ENCODE data around the gene PPP6R3. TPM values are rescaled to one million over a fixed set of nuclear protein-coding genes. Genes with fewer than 3 reads are reported as not detected.

Gene PPP6R3
- total RNA-seq, 4 donors from 2014 or later: 103 to 150 (median 119) TPM

DNA sequence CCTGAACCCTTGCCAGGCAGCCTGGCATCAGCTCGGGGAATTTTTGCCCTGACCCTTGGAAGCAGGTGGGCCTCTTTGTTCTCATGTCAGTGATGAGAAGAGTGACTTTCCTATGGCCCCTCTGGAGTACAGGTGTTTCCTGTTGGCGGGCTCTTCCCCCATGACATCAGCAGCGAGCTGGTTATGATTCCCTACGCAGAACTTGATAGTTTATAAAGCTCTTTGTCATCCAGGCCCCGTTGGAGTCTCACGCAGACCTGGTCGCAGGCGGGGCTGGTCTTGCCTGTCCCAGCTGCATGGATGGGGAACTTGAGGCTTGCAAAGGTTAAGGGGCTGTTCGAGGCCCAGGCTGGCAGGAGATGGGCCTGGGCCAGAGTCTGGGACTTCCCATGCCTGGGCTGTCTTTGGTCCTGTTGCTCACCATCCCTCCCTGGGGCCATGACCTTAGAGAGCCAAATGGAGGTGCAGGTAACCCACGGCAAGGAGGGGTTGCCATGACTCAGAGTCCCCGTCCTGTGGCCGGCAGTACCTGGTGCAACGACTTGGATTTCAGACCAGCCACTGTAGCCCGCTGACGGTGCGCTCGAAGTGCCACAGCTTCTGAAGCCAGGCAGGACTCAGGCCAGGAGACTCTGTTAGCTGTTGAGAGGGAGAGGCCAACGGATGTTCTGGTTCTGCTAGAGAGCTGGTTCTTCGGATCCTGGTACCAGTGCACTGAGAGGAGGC is 45.9 kb upstream of the PPP6R3 start:
- 83 to 91% methylated on average over 15 to 19 of the region's 19 CpGs for WGBS, 2 donors
- H3K27me3 ChIP-seq: no peaks in the 10 kb centered on the region
- H3K9me3 ChIP-seq: no peaks in the 10 kb centered on the region
- no peak for DNase-seq (ENCODE audit: low spot score in 2 of 2)
- TF ChIP-seq EP300 (IDR thresholded peaks at IDR 0.05) (no peak), POLR2A (IDR thresholded peaks at IDR 0.05) (no peak)
- TF ChIP-seq, protein P1, sequence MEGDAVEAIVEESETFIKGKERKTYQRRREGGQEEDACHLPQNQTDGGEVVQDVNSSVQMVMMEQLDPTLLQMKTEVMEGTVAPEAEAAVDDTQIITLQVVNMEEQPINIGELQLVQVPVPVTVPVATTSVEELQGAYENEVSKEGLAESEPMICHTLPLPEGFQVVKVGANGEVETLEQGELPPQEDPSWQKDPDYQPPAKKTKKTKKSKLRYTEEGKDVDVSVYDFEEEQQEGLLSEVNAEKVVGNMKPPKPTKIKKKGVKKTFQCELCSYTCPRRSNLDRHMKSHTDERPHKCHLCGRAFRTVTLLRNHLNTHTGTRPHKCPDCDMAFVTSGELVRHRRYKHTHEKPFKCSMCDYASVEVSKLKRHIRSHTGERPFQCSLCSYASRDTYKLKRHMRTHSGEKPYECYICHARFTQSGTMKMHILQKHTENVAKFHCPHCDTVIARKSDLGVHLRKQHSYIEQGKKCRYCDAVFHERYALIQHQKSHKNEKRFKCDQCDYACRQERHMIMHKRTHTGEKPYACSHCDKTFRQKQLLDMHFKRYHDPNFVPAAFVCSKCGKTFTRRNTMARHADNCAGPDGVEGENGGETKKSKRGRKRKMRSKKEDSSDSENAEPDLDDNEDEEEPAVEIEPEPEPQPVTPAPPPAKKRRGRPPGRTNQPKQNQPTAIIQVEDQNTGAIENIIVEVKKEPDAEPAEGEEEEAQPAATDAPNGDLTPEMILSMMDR (IDR thresholded peaks at IDR 0.05): no peak
- no peaks in the 10 kb centered on the region for H3K4me1 ChIP-seq
- H3K36me3 ChIP-seq: peaks cover 2 to 90% (median 10%) of the 10 kb centered on the region in 3 donors
- no peak overlapping the region for H3K27ac ChIP-seq
- no peak overlapping the region for H3K4me3 ChIP-seq

DNA sequence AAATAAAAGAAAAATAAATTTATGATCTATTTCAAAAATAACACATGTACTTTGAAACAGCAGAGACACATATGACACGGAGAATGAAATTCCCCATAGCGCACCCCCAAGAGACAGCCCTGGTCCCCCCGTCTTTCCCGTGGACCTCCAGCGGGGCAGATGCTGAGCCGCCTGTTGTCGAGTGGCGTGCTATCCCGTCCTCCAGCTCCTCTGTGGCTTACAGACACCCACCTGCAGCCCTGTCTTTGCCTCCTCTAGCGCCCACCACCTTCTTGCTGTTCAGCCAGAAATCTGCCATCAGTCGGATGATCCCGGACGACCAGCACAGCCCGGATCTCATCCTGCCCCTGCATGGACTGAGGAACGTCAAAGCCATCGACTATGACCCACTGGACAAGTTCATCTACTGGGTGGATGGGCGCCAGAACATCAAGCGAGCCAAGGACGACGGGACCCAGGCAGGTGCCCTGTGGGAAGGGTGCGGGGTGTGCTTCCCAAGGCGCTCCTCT is 44.4 kb upstream of the PPP6R3 start:
- Histone ChIP-seq H3K27me3 (no peaks in the 10 kb centered on the region), H3K36me3 (peaks cover 2 to 88% (median 6%) of the 10 kb centered on the region in 3 donors), H3K9me3 (no peaks in the 10 kb centered on the region), H3K4me3 (no peak overlapping the region), H3K4me1 (no peaks in the 10 kb centered on the region), H3K27ac (no peak overlapping the region)
- 95% methylated on average over 22 of the region's 22 CpGs for WGBS, 2 donors
- no peak for TF ChIP-seq EP300 (IDR thresholded peaks at IDR 0.05)
- TF ChIP-seq, protein P1 (IDR thresholded peaks at IDR 0.05): no peak
- TF ChIP-seq POLR2A (IDR thresholded peaks at IDR 0.05): no peak
- no peak for DNase-seq (ENCODE audit: low spot score in 2 of 2)

DNA sequence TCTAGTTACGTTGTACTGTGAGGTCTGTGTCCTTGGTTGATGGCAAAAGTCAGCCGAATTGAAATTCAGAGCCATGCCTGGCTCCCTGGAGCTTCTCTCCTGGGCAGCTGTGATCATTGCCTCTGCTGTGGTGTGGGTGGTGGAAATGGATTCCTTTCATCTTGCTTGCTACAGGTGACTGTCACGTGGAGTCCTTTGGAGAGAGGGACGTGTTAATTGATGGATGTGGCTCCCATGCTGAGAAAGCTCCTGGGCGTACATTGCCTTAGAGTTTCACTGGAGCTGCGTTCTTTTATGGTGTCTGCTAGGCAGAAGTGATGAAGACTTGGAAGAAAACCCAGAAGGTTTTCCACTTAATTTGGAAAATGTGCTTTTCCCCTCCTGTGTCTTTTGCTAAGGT is 41.9 kb upstream of the PPP6R3 start:
- Histone ChIP-seq H3K9me3 (no peaks in the 10 kb centered on the region), H3K27ac (no peak overlapping the region), H3K4me3 (no peak overlapping the region), H3K27me3 (no peaks in the 10 kb centered on the region), H3K4me1 (no peaks in the 10 kb centered on the region), H3K36me3 (peaks cover 0 to 71% (median 4%) of the 10 kb centered on the region in 3 donors)
- DNase-seq (ENCODE audit: low spot score in 2 of 2): no peak
- TF ChIP-seq POLR2A (IDR thresholded peaks at IDR 0.05): no peak
- TF ChIP-seq, protein P1 (IDR thresholded peaks at IDR 0.05): no peak
- TF ChIP-seq EP300 (IDR thresholded peaks at IDR 0.05): no peak
- 74% methylated on average over 6 of the region's 6 CpGs for WGBS, 2 donors

DNA sequence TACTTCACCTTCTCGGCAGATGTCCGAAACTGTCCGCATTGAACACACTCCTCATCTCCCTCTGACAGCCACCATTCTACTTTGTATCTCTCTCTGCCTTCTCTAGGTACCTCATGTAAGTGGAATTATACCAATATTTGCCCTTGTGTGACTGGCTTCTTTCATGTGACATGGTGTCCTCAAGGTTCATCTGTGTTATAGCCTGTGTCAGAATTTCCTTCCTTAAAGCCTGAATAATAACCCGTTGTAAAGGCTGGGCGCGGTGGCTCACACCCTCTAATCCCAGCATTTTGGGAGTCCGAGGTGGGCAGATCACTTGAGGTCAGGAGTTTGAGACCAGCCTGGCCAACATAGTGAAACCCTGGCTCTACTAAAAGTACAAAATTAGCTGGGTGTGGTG is 40.4 kb upstream of the PPP6R3 start:
- H3K9me3 ChIP-seq: no peaks in the 10 kb centered on the region
- H3K27ac ChIP-seq: no peak overlapping the region
- DNase-seq (ENCODE audit: low spot score in 2 of 2): no peak
- H3K4me3 ChIP-seq: no peak overlapping the region
- TF ChIP-seq, protein P1 (IDR thresholded peaks at IDR 0.05): no peak
- TF ChIP-seq EP300 (IDR thresholded peaks at IDR 0.05): no peak
- no peak for TF ChIP-seq POLR2A (IDR thresholded peaks at IDR 0.05)
- peaks cover 0 to 71% (median 0%) of the 10 kb centered on the region in 3 donors for H3K36me3 ChIP-seq
- 96 to 98% methylated on average over 7 of the region's 7 CpGs for WGBS, 2 donors
- H3K27me3 ChIP-seq: no peaks in the 10 kb centered on the region
- H3K4me1 ChIP-seq: no peaks in the 10 kb centered on the region

DNA sequence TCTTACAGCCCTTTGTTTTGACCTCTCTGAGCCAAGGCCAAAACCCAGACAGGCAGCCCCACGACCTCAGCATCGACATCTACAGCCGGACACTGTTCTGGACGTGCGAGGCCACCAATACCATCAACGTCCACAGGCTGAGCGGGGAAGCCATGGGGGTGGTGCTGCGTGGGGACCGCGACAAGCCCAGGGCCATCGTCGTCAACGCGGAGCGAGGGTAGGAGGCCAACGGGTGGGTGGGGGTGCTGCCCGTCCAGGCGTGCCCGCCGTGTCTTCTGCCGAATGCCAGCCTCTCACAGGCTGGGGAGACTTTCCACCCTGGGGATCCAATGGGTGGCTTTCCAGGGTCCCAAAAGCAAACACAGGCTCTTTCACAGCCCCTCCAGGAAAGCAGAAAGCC is 37.1 kb upstream of the PPP6R3 start:
- 94% methylated on average over 21 of the region's 21 CpGs for WGBS, 2 donors
- Histone ChIP-seq H3K4me1 (no peaks in the 10 kb centered on the region), H3K27ac (no peak overlapping the region), H3K9me3 (peaks cover 0 to 4% (median 0%) of the 10 kb centered on the region in 4 donors), H3K27me3 (no peaks in the 10 kb centered on the region), H3K4me3 (no peak overlapping the region), H3K36me3 (peaks cover 0 to 81% (median 0%) of the 10 kb centered on the region in 3 donors)
- DNase-seq (ENCODE audit: low spot score in 2 of 2): no peak
- TF ChIP-seq, protein P1 (IDR thresholded peaks at IDR 0.05): no peak
- TF ChIP-seq POLR2A (IDR thresholded peaks at IDR 0.05) (no peak), EP300 (IDR thresholded peaks at IDR 0.05) (no peak)
